SU-DHL-6 (cell line): Measurements from ENCODE around the gene ARHGEF35.
"Not testable (repeated sequence)": the region's sequence is repeated elsewhere in the genome, so short reads cannot be mapped to it uniquely, and the experiment has no call there.

ENCODE experiments used
- CTCF ChIP-seq: fragments of 200-600 bp; sonication (generic); IDR thresholded peaks from one replicate; pipeline ENCODE4 v1.5.1; 2017; ENCODE audit warnings: antibody characterized with exemption, mild to moderate bottlenecking, low read length, moderate library complexity; ENCODE audit not compliant: insufficient read depth, poor library complexity, severe bottlenecking
- EZH2phosphoT487 ChIP-seq: fragments of 200-600 bp; sonication (generic), shearing (Covaris generic); conservative IDR thresholded peaks from 2 replicates; pipeline ENCODE4 v1.6.1; 2018; ENCODE audit warnings: mild to moderate bottlenecking, antibody characterized with exemption, low read length, moderate library complexity, mixed read lengths

GRCh38 chr7:144231027-144231426, 35.4 kb upstream of the ARHGEF35 start:
- TF ChIP-seq CTCF, EZH2phosphoT487: not testable (repeated sequence)
